DMS 273 treated with DMSO at 0.1 percent for 48 hours (cell line): Measurements from ENCODE around the gene TPBGL.

Experiments used
- DNase-seq: peaks from one replicate; lab custom pipeline; 2025; lab: John Stamatoyannopoulos, UW

TPBGL gene

GRCh38 chr11:75212411-75212810, 28.2 kb upstream of the TPBGL start:
- DNase-seq: no peak

- no peak for DNase-seq
Measured at GRCh38 chr11:75214411-75214821, 26.2 kb upstream of the TPBGL start.

- no peak for DNase-seq
Measured at GRCh38 chr11:75214843-75215242, 25.7 kb upstream of the TPBGL start.

GRCh38 chr11:75219869-75220268, 20.7 kb upstream of the TPBGL start:
- no peak for DNase-seq

GRCh38 chr11:75223954-75224643, 16.5 kb upstream of the TPBGL start:
- no peak for DNase-seq

GRCh38 chr11:75225794-75226193, 14.8 kb upstream of the TPBGL start:
- DNase-seq: no peak

GRCh38 chr11:75229466-75229865, 11.1 kb upstream of the TPBGL start:
- DNase-seq: no peak

GRCh38 chr11:75230621-75231020, 10.0 kb upstream of the TPBGL start:
- no peak for DNase-seq

- no peak for DNase-seq
Measured at GRCh38 chr11:75233754-75234172, 6.8 kb upstream of the TPBGL start.

- no peak for DNase-seq
Measured at GRCh38 chr11:75236062-75236461, 4.5 kb upstream of the TPBGL start.

- no peak for DNase-seq
Measured at GRCh38 chr11:75237050-75237449, 3.5 kb upstream of the TPBGL start.

- no peak for DNase-seq
Measured at GRCh38 chr11:75238595-75239440, 1.8 kb upstream of the TPBGL start.

GRCh38 chr11:75239531-75240290, 863 bp upstream of the TPBGL start:
- DNase-seq: no peak

GRCh38 chr11:75241036-75241905, 697 bp downstream of the TPBGL start:
- DNase-seq: no peak

GRCh38 chr11:75241906-75242644, 1.5 kb downstream of the TPBGL start:
- no peak for DNase-seq

GRCh38 chr11:75242722-75243600, 2.4 kb downstream of the TPBGL start:
- DNase-seq: no peak

- no peak for DNase-seq
Measured at GRCh38 chr11:75244052-75244814, 3.7 kb downstream of the TPBGL start.

GRCh38 chr11:75245356-75246005, 4.9 kb downstream of the TPBGL start:
- DNase-seq: no peak
